ENCODE measurements around the gene INO80B.

GRCh38 chr2:74425523-74425922, 29.4 kb upstream of the INO80B start:
- no peak for TF ChIP-seq CTCF (IDR thresholded peaks at IDR 0.05)
- TF ChIP-seq EP300 (IDR thresholded peaks at IDR 0.05) = no peak
- no peak for TF ChIP-seq POLR2A (IDR thresholded peaks at IDR 0.05)
